Smooth muscle cell of the brain vasculature (primary cell): ENCODE data around the gene PEAK1.

Source experiments
- DNase-seq: peaks from one replicate; pipeline ENCODE4 v3.0.0-alpha.2; 2012; ENCODE audit warnings: low read depth, low spot score

PEAK1 gene

GRCh38 chr15:77367631-77368030, 52.3 kb downstream of the PEAK1 start:
- DNase-seq, result no peak

- DNase-seq, result no peak
Observed at GRCh38 chr15:77361456-77361855, 58.4 kb downstream of the PEAK1 start.

GRCh38 chr15:77358545-77359240, 61.2 kb downstream of the PEAK1 start:
- no peak for DNase-seq

DNA sequence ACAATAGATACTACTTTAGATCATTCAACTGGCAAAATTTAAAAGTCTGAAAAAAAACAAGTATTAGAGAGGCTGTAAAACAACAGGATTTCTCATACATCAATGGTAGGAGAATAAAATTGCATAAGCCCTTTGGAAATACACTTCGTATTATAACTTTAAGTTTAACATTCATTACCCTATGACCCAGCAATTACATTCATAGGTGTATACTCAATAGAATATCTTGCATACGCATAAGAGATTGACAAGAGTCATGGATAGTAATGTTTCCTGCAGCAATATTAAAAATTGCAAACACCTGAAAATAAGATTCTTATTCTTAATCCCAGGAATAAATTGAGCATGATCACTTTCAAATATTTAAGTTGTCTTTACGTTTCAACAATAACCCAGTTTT, 63.6 kb downstream of the PEAK1 start:
- DNase-seq, result no peak

DNA sequence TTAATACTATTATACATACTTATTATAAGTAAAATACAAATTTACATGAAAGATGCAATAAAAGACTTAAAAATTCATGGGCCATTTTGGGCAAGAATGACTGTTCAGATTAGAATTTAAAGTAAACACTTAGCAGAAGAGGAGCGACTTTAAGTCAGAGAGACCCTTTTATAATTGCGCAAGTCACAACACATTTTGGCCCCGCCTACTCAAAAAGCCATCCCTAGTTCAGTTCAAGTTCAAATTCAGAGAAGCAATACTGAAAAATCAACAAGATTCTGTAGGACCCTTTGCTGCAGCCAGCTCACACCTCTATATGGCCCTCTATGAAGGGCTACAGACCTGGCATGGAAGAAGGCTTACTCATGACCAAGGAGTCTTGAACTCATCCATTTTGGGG, 64.6 kb downstream of the PEAK1 start:
- no peak for DNase-seq

DNA sequence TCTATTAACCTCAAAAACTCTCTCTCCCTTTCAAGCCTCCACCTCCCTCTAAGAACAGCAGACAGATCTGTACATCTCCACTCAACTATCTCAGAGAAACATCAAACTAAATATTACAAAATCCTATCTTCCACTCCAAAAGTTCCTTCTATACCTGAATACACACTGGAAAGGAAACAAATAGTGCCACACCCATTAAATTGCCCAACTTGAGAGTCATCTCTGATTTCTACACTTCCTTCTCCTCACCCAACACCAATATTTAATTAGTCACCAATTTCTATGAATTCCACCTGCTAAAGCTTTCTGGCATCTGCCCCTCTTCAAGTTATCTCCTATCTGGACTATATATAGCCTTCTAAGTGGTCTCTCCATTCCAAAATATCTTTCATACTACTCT, 65.8 kb downstream of the PEAK1 start:
- no peak for DNase-seq

DNA sequence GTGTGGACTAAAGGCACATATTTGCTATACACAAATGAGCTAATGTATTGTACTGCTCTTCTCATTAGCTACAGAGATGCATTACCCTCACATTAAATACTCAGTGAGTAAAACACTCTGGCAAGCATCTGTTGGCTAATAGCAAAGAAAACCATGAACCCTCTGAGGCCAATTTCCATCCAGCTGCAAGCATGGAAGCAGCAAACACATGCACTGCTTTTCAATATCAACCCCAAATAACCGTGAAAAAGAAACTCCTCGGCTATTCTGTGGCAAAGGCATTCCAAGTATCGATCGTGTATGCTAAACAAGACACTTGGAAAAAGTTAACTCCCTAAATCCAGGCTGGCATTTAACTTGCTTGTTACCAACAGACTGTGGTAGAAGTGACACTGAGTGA, 67.0 kb downstream of the PEAK1 start:
- no peak for DNase-seq

DNA sequence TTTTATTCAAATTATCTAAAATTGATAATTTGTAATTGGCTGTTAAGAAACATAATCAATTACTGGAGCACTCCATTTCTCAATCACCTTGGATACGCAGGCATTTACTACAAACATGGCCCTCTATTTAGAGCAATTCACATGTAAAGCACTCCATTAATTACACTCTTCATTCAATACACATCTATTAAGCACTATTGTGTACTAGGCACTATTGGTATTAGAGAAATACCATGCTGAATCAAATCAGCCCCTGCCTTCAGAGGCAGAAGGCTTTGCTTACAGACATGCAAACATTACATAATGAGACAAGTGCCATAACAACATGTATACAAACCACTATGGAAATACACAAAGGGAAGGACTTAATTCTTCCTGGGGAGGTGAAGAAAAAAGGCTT, 69.1 kb downstream of the PEAK1 start:
- DNase-seq, result no peak

GRCh38 chr15:77349666-77350065, 70.2 kb downstream of the PEAK1 start:
- DNase-seq, result no peak

DNA sequence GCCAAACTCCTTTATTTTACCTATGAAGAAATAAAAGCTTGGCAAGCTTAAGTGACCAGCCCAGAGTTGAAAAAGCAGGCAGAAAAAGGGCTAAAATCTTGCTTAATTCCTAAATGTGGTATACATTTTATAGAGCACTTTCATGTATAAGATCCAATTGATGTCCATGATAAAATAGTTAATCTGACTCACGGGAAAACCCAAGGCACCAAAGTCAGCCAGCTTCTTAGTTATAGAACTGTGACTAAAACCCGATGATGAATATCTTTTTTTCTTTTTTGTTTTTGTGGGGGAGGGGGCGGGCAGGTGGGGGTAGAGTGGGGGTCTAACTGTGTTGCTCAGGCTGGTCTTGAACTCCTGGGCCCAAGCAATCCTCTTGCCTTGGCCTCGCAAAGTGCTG, 71.4 kb downstream of the PEAK1 start:
- DNase-seq, result no peak

GRCh38 chr15:77347197-77347596, 72.7 kb downstream of the PEAK1 start:
- DNase-seq, result no peak

GRCh38 chr15:77346245-77347036, 73.5 kb downstream of the PEAK1 start:
- DNase-seq, result no peak

GRCh38 chr15:77342807-77343206, 77.1 kb downstream of the PEAK1 start:
- DNase-seq, result no peak

GRCh38 chr15:77340245-77340644, 79.7 kb downstream of the PEAK1 start:
- no peak for DNase-seq

- DNase-seq, result no peak
Observed at GRCh38 chr15:77336006-77336405, 83.9 kb downstream of the PEAK1 start.

GRCh38 chr15:77335298-77335697, 84.6 kb downstream of the PEAK1 start:
- no peak for DNase-seq

GRCh38 chr15:77333166-77333565, 86.7 kb downstream of the PEAK1 start:
- DNase-seq, result no peak

DNA sequence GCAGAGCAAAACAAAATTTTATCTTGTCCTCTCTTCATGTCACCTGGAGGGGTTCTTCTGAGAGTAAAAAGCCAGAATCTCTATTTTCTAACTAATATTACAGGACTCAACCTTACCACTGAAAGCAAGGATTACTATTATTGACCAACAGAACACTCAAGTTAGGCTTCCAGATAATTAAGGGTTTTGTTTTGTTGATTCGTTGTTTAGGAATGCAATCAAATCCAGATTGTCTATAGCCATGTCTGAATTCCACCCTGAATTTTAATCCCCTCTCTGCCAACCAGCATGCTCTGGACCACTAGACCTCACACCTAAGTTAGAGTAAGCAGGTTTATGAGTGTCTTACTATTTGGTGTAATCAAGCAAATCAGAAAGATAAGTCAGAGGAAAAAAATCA, 90.7 kb downstream of the PEAK1 start:
- no peak for DNase-seq

GRCh38 chr15:77327844-77328529, 91.9 kb downstream of the PEAK1 start:
- DNase-seq, result no peak

GRCh38 chr15:77327168-77327567, 92.7 kb downstream of the PEAK1 start:
- no peak for DNase-seq

DNA sequence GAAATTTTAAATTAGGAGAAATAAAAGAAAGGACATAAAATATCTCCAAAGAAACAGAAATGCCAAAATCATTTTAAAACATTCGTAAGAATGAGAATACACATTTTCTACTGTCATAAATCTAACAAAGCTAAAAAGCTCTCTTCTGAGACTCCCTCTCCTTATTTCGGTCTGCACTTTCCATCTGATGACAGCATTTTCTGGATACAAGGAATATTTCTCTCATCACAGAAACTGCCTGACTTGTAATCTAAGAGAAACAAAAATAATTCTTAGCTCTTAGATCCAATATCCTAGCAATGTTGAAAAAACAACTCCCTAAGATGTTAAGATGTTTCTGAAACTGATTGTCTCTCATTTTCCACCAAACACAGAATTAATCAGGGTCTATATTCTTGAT, 93.5 kb downstream of the PEAK1 start:
- DNase-seq, result no peak

- no peak for DNase-seq
Observed at GRCh38 chr15:77312523-77312922, 107.4 kb downstream of the PEAK1 start.
